Prostate gland (tissue), 2 donors: ENCODE measurements around the gene C19orf33. TPM values are rescaled to one million over a fixed set of nuclear protein-coding genes. Genes with fewer than 3 reads are reported as not detected.

Experiments used
- DNase-seq: peaks from one replicate; pipeline ENCODE4 v3.0.0-alpha.2; 2019; ENCODE audit warnings: low spot score
- H3K27ac ChIP-seq, 2 donors: fragments of 200-600 bp; sonication (generic); 2 replicates each; pipeline ENCODE4 v1.5.1; 2017 to 2019
- H3K27me3 ChIP-seq: fragments of 200-600 bp; sonication (generic); replicated peaks from 2 replicates; pipeline ENCODE4 v1.5.1; 2019; ENCODE audit not compliant: insufficient read depth
- H3K36me3 ChIP-seq, 2 donors: fragments of 200-600 bp; sonication (generic); 1 replicate in 1 of 2; 2 replicates in 1 of 2; pipeline versions ENCODE4 v1.5.1 to v1.8.1; 2017 to 2019
- H3K4me1 ChIP-seq: fragments of 200-600 bp; sonication (generic); replicated peaks from 2 replicates; pipeline ENCODE4 v1.5.1; 2019
- H3K4me3 ChIP-seq, 2 donors: fragments of 200-600 bp; sonication (generic); 2 replicates each; pipeline ENCODE4 v1.5.1; 2017 to 2019
- H3K9me3 ChIP-seq: fragments of 200-600 bp; sonication (generic); 2 replicates; pipeline ENCODE4 v1.5.1; 2017
- POLR2A ChIP-seq: fragments of 450-650 bp; IDR thresholded peaks from one replicate; pipeline ENCODE4 v1.6.1; 2016; ENCODE audit warnings: antibody characterized with exemption, mild to moderate bottlenecking
- POLR2AphosphoS5 ChIP-seq: sonication (generic); formaldehyde crosslinking; IDR thresholded peaks from one replicate; pipeline ENCODE4 v1.6.1; 2017; ENCODE audit warnings: antibody characterized with exemption
- WGBS: methylation state at CpG from one replicate; pipeline ENCODE4 v1.1.5; 2018; 5-methylcytosine and 5-hydroxymethylcytosine counted together
- intact Hi-C: fragments of 100-400 bp; cut with DNase I; formaldehyde crosslinking; loops from one replicate; pipeline ENCODE4 v1.14.2; 2022
- total RNA-seq, 2 donors: library from RNA; depleted of rRNA; stranded (reverse); fragments of >200 nt; gene quantifications; one replicate each; pipeline ENCODE4 v1.1.0, GENCODE V29; 2016
- TF ChIP-seq, protein P1 (sequence below), 4 experiments: fragments of 200-600 bp in 2 of 4; fragments of 450-650 bp in 2 of 4; sonication (generic) in 2 of 4; IDR thresholded peaks; 1 replicate in 3 of 4; 2 replicates in 1 of 4; pipeline ENCODE4 v1.5.1; 2016 to 2019; ENCODE audit warnings: antibody characterized with exemption in 4 of 4, mild to moderate bottlenecking in 2 of 4, moderate library complexity in 2 of 4

C19orf33 gene
- total RNA-seq, 2 donors from 2014 or later: 9.7 to 15.5 TPM

DNA sequence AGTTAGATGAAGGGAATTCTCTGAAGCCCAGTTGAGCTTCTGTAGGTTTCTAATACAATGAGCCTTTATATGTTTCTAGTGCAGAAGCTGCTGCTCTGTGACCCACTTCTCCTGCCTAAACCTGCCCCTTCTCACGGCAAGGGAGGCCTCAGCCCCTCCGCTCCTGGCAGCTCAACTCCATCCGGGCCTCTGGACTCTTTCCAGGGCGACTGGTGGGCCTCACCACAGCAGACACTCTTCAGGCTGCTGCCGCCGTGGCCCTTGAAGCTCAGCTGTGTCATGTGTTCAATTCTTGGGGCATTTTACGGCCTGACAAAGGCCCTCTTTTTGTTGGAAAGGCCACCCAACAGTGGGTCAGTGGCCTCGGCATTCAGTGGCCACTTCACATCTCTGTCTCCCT, 10.0 kb upstream of the C19orf33 start:
- intact Hi-C loops: no loop called here
- Histone ChIP-seq H3K4me3 (no peak overlapping the region), H3K4me1 (peaks cover 24% of the 10 kb centered on the region), H3K27me3 (no peaks in the 10 kb centered on the region), H3K27ac (no peak overlapping the region), H3K9me3 (no peaks in the 10 kb centered on the region), H3K36me3 (no peaks in the 10 kb centered on the region)
- DNase-seq: no peak
- WGBS: 58% methylated on average over 8 of the region's 8 CpGs
- TF ChIP-seq POLR2A (no peak), POLR2AphosphoS5 (no peak)
- TF ChIP-seq, protein P1, sequence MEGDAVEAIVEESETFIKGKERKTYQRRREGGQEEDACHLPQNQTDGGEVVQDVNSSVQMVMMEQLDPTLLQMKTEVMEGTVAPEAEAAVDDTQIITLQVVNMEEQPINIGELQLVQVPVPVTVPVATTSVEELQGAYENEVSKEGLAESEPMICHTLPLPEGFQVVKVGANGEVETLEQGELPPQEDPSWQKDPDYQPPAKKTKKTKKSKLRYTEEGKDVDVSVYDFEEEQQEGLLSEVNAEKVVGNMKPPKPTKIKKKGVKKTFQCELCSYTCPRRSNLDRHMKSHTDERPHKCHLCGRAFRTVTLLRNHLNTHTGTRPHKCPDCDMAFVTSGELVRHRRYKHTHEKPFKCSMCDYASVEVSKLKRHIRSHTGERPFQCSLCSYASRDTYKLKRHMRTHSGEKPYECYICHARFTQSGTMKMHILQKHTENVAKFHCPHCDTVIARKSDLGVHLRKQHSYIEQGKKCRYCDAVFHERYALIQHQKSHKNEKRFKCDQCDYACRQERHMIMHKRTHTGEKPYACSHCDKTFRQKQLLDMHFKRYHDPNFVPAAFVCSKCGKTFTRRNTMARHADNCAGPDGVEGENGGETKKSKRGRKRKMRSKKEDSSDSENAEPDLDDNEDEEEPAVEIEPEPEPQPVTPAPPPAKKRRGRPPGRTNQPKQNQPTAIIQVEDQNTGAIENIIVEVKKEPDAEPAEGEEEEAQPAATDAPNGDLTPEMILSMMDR (IDR thresholded peaks at IDR 0.05): no peak

DNA sequence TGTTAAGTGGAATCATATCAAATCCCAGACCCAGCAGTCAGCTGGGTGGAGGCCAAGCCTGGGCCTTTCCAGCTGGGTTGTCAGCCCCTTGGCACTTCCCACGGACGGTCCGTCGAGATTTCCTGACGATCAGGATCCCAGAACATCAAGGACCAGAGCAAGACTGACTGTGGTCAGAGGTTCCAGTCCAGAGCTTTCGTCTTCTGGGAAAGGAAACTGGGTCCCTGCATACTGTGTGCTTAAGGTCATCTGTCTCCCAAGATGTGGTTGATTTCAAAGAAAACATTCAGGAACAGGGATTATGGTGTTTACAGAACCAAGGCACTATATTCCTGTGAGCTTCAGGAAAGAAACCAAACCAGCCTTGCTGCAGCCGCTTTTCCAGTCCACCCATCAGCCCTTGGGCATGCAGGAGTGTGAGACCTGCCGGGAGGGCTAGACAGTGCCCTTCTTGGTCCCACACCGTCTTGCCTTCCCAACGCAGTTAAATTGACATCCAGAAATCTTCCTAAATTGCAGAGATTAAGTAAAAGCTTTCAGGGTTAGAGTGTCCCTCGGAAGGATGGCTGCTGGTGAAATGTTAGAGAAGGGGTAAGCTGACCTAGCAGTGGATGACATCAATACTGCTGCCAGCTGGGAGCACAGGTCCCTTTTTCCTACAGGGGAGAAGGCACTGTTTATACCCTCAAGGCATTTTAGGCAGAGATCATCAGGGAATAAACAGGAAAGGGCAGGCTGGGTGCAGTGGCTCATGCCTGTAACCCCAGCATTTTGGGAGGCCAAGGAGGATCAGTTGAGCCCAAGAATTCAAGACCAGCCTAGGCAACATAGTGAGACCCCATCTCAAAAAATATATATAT, 5.0 kb upstream of the C19orf33 start:
- 32% methylated on average over 11 of the region's 11 CpGs for WGBS
- H3K36me3 ChIP-seq: no peaks in the 10 kb centered on the region
- H3K27ac ChIP-seq: peak overlapping the region; percentile 68 to 76
- no peaks in the 10 kb centered on the region for H3K9me3 ChIP-seq
- no peak overlapping the region for H3K4me3 ChIP-seq
- intact Hi-C loops: no loop called here
- peak; percentile 75 for TF ChIP-seq POLR2AphosphoS5
- no peak for TF ChIP-seq POLR2A
- no peaks in the 10 kb centered on the region for H3K27me3 ChIP-seq
- peak; percentile 57 for DNase-seq
- H3K4me1 ChIP-seq: peaks cover 5% of the 10 kb centered on the region

- no peak for TF ChIP-seq POLR2AphosphoS5
- TF ChIP-seq POLR2A: no peak
- TF ChIP-seq, protein P1 (IDR thresholded peaks at IDR 0.05): no peak
- peaks cover 0 to 6% of the 10 kb centered on the region in 2 donors for H3K36me3 ChIP-seq
- H3K4me1 ChIP-seq: peaks cover 3% of the 10 kb centered on the region
- no peak for DNase-seq
- intact Hi-C loops: no loop called here
- H3K27ac ChIP-seq: no peak overlapping the region
- no peaks in the 10 kb centered on the region for H3K9me3 ChIP-seq
- WGBS: 71% methylated on average over 25 of the region's 27 CpGs
- H3K27me3 ChIP-seq: no peaks in the 10 kb centered on the region
- H3K4me3 ChIP-seq: no peak overlapping the region
These were observed 358 bp downstream of the C19orf33 start for GRCh38 chr19:38304352-38304865.

DNA sequence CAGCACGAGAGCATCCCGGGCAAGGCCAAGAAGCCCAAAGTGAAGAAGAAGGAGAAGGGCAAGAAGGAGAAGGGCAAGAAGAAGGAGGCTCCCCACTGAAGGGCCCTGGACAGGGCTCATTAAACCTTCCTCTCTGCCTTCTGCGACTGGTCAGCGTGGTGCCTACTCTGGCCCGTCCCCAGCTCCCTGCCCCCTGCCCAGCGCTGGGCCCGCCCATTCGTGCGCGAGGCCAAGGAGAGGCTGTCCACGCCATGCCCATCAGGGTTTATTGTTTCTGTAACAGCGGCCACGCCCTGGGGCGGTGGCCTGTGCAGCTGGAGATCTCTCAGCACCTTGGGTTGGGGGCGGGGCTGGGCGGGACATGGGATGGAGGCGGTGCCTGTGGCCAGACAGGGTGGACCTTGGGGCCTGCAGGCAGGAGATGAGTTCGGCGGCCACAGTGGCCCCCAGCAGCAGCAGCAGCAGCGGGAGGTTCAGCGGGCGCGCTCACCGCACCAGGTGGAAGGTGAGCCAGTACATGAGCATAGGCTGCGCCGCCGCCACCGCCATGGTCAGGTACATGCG, 897 bp downstream of the C19orf33 start:
- peak; percentile 72 for DNase-seq
- Histone ChIP-seq H3K9me3 (no peaks in the 10 kb centered on the region), H3K36me3 (peaks cover 0 to 6% of the 10 kb centered on the region in 2 donors), H3K27ac (no peak overlapping the region), H3K27me3 (no peaks in the 10 kb centered on the region), H3K4me1 (no peaks in the 10 kb centered on the region), H3K4me3 (no peak overlapping the region)
- WGBS: 70% methylated on average over 29 of the region's 29 CpGs
- peak; percentile 51 for TF ChIP-seq POLR2AphosphoS5
- TF ChIP-seq, protein P1 (IDR thresholded peaks at IDR 0.05): no peak
- TF ChIP-seq POLR2A: peak; percentile 49
- intact Hi-C loops: no loop called here

DNA sequence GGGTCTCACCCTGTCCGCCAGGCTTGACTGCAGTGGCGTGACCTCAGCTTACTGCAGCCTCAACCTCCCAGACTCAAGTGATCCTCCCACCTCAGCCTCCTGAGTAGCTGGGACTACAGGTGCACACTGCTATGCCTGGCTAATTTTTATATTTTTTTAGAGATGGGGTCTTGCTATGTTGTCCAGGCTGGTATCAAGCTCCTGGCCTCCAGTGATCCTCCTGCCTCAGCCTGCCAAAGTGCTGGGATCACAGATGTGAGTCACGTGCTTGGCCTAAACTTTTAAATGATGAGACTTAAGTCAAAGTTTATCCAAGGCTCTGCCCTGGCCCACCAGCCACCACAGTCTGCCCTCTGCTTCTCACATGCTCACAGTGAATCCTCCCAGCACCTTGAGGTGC, 2.2 kb downstream of the C19orf33 start:
- no peak for DNase-seq
- TF ChIP-seq POLR2AphosphoS5: no peak
- TF ChIP-seq POLR2A: no peak
- TF ChIP-seq, protein P1 (IDR thresholded peaks at IDR 0.05): no peak
- H3K36me3 ChIP-seq: peaks cover 0 to 6% of the 10 kb centered on the region in 2 donors
- 93% methylated on average over 3 of the region's 3 CpGs for WGBS
- H3K27me3 ChIP-seq: no peaks in the 10 kb centered on the region
- intact Hi-C loops: no loop called here
- no peaks in the 10 kb centered on the region for H3K4me1 ChIP-seq
- H3K27ac ChIP-seq: no peak overlapping the region
- no peak overlapping the region for H3K4me3 ChIP-seq
- H3K9me3 ChIP-seq: no peaks in the 10 kb centered on the region
